MM.1S (cell line): ENCODE results near the gene NAA15.

Experiments used
- EZH2 ChIP-seq: fragments of 300-600 bp; sonication (generic); optimal IDR thresholded peaks from 2 replicates; pipeline ENCODE3; 2017; ENCODE audit warnings: low read depth, mild to moderate bottlenecking, antibody characterized with exemption, low read length, mixed read lengths
- TF ChIP-seq, protein P1 (sequence below): fragments of 300-600 bp; sonication (generic); IDR thresholded peaks from 2 replicates; pipeline ENCODE4 v1.5.1; 2016; ENCODE audit warnings: antibody characterized with exemption, low read length, mixed read lengths

DNA sequence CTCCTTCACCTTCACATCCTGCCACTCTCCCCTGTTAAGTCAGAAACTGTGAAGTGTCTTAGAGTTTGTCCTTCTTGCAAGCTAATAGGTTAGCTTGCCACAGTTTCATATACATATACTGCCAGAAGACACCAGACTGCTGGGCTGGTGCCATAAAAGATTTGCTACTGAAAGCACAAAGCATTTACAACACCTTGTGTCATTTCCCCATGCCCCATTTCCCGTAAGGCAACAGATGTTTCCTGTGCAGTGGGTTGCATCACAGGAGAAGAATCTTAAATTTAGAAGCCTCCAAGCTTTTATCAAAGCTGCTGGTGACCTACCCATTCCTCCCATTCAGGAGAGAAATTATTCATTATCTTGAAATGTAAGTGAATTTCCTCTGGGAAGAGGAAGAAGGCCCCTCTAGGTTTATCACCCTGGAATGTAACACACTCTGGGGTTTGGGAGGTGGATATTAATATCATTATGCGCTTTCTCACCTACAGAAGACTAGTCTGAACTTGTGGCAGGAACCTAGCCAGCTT is 118.1 kb downstream of the NAA15 start:
- TF ChIP-seq, protein P1, sequence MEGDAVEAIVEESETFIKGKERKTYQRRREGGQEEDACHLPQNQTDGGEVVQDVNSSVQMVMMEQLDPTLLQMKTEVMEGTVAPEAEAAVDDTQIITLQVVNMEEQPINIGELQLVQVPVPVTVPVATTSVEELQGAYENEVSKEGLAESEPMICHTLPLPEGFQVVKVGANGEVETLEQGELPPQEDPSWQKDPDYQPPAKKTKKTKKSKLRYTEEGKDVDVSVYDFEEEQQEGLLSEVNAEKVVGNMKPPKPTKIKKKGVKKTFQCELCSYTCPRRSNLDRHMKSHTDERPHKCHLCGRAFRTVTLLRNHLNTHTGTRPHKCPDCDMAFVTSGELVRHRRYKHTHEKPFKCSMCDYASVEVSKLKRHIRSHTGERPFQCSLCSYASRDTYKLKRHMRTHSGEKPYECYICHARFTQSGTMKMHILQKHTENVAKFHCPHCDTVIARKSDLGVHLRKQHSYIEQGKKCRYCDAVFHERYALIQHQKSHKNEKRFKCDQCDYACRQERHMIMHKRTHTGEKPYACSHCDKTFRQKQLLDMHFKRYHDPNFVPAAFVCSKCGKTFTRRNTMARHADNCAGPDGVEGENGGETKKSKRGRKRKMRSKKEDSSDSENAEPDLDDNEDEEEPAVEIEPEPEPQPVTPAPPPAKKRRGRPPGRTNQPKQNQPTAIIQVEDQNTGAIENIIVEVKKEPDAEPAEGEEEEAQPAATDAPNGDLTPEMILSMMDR = no peak
- TF ChIP-seq EZH2 = no peak
